Peyer's patch (tissue), 4 donors: ENCODE results near the gene GPR87.

Experiments used
- POLR2A ChIP-seq, 2 donors: fragments of 450-650 bp; IDR thresholded peaks; one replicate each; pipeline ENCODE4 v1.5.1; 2017; ENCODE audit warnings: antibody characterized with exemption in 2 of 2, mild to moderate bottlenecking in 2 of 2, moderate library complexity in 2 of 2
- TF ChIP-seq, protein P1 (sequence below), 6 experiments: fragments of 450-650 bp in 4 of 6; fragments of 200-600 bp in 2 of 6; sonication (generic) in 1 of 6; IDR thresholded peaks; one replicate each; pipeline ENCODE4 v1.5.1; 2017 to 2019; ENCODE audit warnings: antibody characterized with exemption in 6 of 6, mild to moderate bottlenecking in 3 of 6, moderate library complexity in 1 of 6

DNA sequence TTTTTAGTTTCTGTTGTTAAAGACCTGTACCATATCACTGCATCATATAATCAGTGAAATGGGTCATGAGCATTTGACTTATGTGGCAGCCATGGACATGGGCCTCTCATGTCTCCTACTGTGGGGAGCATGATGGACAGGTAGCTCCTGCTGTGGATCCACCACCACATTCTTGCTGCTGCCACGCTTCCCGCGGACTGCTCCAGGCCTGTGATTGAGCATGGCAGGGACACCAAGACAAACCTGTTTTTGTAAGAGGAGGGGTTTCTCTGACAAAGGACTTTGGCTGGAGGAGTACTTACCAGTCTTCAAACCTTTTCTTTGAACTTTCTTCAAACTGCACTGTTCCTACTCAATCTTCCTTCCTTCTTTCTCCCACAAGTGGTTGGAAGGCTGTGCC, 20.4 kb downstream of the GPR87 start:
- TF ChIP-seq, protein P1, sequence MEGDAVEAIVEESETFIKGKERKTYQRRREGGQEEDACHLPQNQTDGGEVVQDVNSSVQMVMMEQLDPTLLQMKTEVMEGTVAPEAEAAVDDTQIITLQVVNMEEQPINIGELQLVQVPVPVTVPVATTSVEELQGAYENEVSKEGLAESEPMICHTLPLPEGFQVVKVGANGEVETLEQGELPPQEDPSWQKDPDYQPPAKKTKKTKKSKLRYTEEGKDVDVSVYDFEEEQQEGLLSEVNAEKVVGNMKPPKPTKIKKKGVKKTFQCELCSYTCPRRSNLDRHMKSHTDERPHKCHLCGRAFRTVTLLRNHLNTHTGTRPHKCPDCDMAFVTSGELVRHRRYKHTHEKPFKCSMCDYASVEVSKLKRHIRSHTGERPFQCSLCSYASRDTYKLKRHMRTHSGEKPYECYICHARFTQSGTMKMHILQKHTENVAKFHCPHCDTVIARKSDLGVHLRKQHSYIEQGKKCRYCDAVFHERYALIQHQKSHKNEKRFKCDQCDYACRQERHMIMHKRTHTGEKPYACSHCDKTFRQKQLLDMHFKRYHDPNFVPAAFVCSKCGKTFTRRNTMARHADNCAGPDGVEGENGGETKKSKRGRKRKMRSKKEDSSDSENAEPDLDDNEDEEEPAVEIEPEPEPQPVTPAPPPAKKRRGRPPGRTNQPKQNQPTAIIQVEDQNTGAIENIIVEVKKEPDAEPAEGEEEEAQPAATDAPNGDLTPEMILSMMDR (IDR thresholded peaks at IDR 0.05), result no peak
- TF ChIP-seq POLR2A (IDR thresholded peaks at IDR 0.05), result no peak
